ENCODE results near the gene ITPKC. TPM values are rescaled to one million over a fixed set of nuclear protein-coding genes. Genes with fewer than 3 reads are reported as not detected.
A peak's percentile ranks its signal among the peaks of the same experiment; 100 is the strongest.

Gene ITPKC
- total RNA-seq, 2 donors from 2014 or later, result 40.8 to 44.5 TPM

- Histone ChIP-seq H3K4me3 (no peak overlapping the region), H3K27me3 (replicated peaks; ENCODE audit: insufficient read depth) (no peaks in the 10 kb centered on the region), H3K27ac (no peak overlapping the region), H3K9me3 (no peaks in the 10 kb centered on the region), H3K36me3 (no peaks in the 10 kb centered on the region), H3K4me1 (replicated peaks) (peaks cover 16% of the 10 kb centered on the region)
- TF ChIP-seq POLR2A (IDR thresholded peaks at IDR 0.05), result no peak
- TF ChIP-seq POLR2AphosphoS5 (IDR thresholded peaks at IDR 0.05), result peak; percentile 45
- intact Hi-C loops (cut with DNase I), result no loop called here
- 66% methylated on average over 6 of the region's 6 CpGs for WGBS
- DNase-seq (ENCODE audit: low spot score), result no peak
Measured at GRCh38 chr19:40685563-40685962, 31.3 kb upstream of the ITPKC start.

GRCh38 chr19:40686882-40687524 is 29.9 kb upstream of the ITPKC start:
- TF ChIP-seq CTCF (IDR thresholded peaks at IDR 0.05) (no peak), POLR2AphosphoS5 (IDR thresholded peaks at IDR 0.05) (no peak), POLR2A (IDR thresholded peaks at IDR 0.05) (no peak)
- DNase-seq (ENCODE audit: low spot score), result no peak
- intact Hi-C loops (cut with DNase I), result no loop called here
- no peak overlapping the region for H3K4me3 ChIP-seq
- no peaks in the 10 kb centered on the region for H3K27me3 ChIP-seq (replicated peaks; ENCODE audit: insufficient read depth)
- H3K4me1 ChIP-seq (replicated peaks), result peaks cover 16% of the 10 kb centered on the region
- no peak overlapping the region for H3K27ac ChIP-seq
- 82% methylated on average over 14 of the region's 14 CpGs for WGBS
- no peaks in the 10 kb centered on the region for H3K36me3 ChIP-seq
- no peaks in the 10 kb centered on the region for H3K9me3 ChIP-seq

- Histone ChIP-seq H3K9me3 (no peaks in the 10 kb centered on the region), H3K27ac (peak overlapping the region in 1 of 2 donors; percentile 33), H3K4me3 (no peak overlapping the region), H3K4me1 (replicated peaks) (peaks cover 16% of the 10 kb centered on the region), H3K36me3 (no peaks in the 10 kb centered on the region), H3K27me3 (replicated peaks; ENCODE audit: insufficient read depth) (no peaks in the 10 kb centered on the region)
- no peak for DNase-seq (ENCODE audit: low spot score)
- TF ChIP-seq POLR2AphosphoS5 (IDR thresholded peaks at IDR 0.05), result no peak
- no peak for TF ChIP-seq CTCF (IDR thresholded peaks at IDR 0.05)
- TF ChIP-seq POLR2A (IDR thresholded peaks at IDR 0.05), result no peak
- intact Hi-C loops (cut with DNase I), result no loop called here
- WGBS, result 51% methylated on average over 12 of the region's 12 CpGs
Measured at GRCh38 chr19:40687525-40688016, 29.3 kb upstream of the ITPKC start.

GRCh38 chr19:40688309-40688708 is 28.6 kb upstream of the ITPKC start:
- Histone ChIP-seq H3K27me3 (replicated peaks; ENCODE audit: insufficient read depth) (no peaks in the 10 kb centered on the region), H3K27ac (peak overlapping the region in 1 of 2 donors; percentile 33), H3K4me3 (no peak overlapping the region), H3K36me3 (no peaks in the 10 kb centered on the region), H3K9me3 (no peaks in the 10 kb centered on the region), H3K4me1 (replicated peaks) (peaks cover 16% of the 10 kb centered on the region)
- WGBS, result 50% methylated on average over 1 of the region's 1 CpG
- TF ChIP-seq POLR2AphosphoS5 (IDR thresholded peaks at IDR 0.05) (peak; percentile 52), POLR2A (IDR thresholded peaks at IDR 0.05) (no peak)
- intact Hi-C loops (cut with DNase I), result no loop called here
- no peak for DNase-seq (ENCODE audit: low spot score)

- TF ChIP-seq CTCF (IDR thresholded peaks at IDR 0.05) (no peak), POLR2A (IDR thresholded peaks at IDR 0.05) (no peak), POLR2AphosphoS5 (IDR thresholded peaks at IDR 0.05) (no peak)
- 44% methylated on average over 4 of the region's 4 CpGs for WGBS
Measured at GRCh38 chr19:40688987-40689338, 27.9 kb upstream of the ITPKC start.

More at GRCh38 chr19:40688987-40689338, 27.9 kb upstream of the ITPKC start:
- H3K27ac ChIP-seq, result peak overlapping the region; percentile 74 to 83
- H3K4me1 ChIP-seq (replicated peaks), result peaks cover 16% of the 10 kb centered on the region
- no peaks in the 10 kb centered on the region for H3K36me3 ChIP-seq
- intact Hi-C loops (cut with DNase I), result no loop called here
- H3K9me3 ChIP-seq, result no peaks in the 10 kb centered on the region
- H3K4me3 ChIP-seq, result peak overlapping the region; percentile 69 to 84
- no peak for DNase-seq (ENCODE audit: low spot score)
- no peaks in the 10 kb centered on the region for H3K27me3 ChIP-seq (replicated peaks; ENCODE audit: insufficient read depth)

Measured in prostate gland (tissue), 2 donors.